HG03097 (cell line): ENCODE results near the gene NELL1.
"Not testable (repeated sequence)": the region's sequence is repeated elsewhere in the genome, so short reads cannot be mapped to it uniquely, and the experiment has no call there.

Experiments
- ATAC-seq: cut with Tn5 transposase; IDR thresholded peaks from one replicate; pipeline ENCODE4 v1.9.1; 2021; ENCODE audit not compliant: unreplicated experiment, low FRiP score

Gene NELL1

GRCh38 chr11:21069909-21070308 is 400.5 kb downstream of the NELL1 start:
- ATAC-seq = no peak

- no peak for ATAC-seq
Measured at GRCh38 chr11:21072558-21072957, 403.2 kb downstream of the NELL1 start.

GRCh38 chr11:21082853-21083252 is 413.5 kb downstream of the NELL1 start:
- ATAC-seq = no peak

- ATAC-seq = no peak
Measured at GRCh38 chr11:21088930-21089329, 419.5 kb downstream of the NELL1 start.

GRCh38 chr11:21104641-21105040 is 435.3 kb downstream of the NELL1 start:
- no peak for ATAC-seq

GRCh38 chr11:21105196-21105917 is 436.0 kb downstream of the NELL1 start:
- no peak for ATAC-seq

GRCh38 chr11:21109341-21109740 is 440.0 kb downstream of the NELL1 start:
- ATAC-seq = no peak

- ATAC-seq = no peak
Measured at GRCh38 chr11:21110415-21110814, 441.0 kb downstream of the NELL1 start.

GRCh38 chr11:21113876-21114275 is 444.5 kb downstream of the NELL1 start:
- ATAC-seq = no peak

GRCh38 chr11:21116009-21116408 is 446.6 kb downstream of the NELL1 start:
- ATAC-seq = no peak

- no peak for ATAC-seq
Measured at GRCh38 chr11:21119411-21119810, 450.0 kb downstream of the NELL1 start.

- no peak for ATAC-seq
Measured at GRCh38 chr11:21121991-21122390, 452.6 kb downstream of the NELL1 start.

GRCh38 chr11:21122523-21122922 is 453.1 kb downstream of the NELL1 start:
- ATAC-seq = no peak

- ATAC-seq = no peak
Measured at GRCh38 chr11:21132146-21132720, 462.8 kb downstream of the NELL1 start.

GRCh38 chr11:21133244-21133643 is 463.9 kb downstream of the NELL1 start:
- no peak for ATAC-seq

GRCh38 chr11:21133722-21134121 is 464.3 kb downstream of the NELL1 start:
- no peak for ATAC-seq

GRCh38 chr11:21137803-21138202 is 468.4 kb downstream of the NELL1 start:
- ATAC-seq = no peak

- not testable (repeated sequence) for ATAC-seq
Measured at GRCh38 chr11:21141557-21141956, 472.2 kb downstream of the NELL1 start.

- ATAC-seq = no peak
Measured at GRCh38 chr11:21142007-21142406, 472.6 kb downstream of the NELL1 start.

- ATAC-seq = no peak
Measured at GRCh38 chr11:21144531-21144930, 475.1 kb downstream of the NELL1 start.

GRCh38 chr11:21148376-21148775 is 479.0 kb downstream of the NELL1 start:
- no peak for ATAC-seq

- ATAC-seq = no peak
Measured at GRCh38 chr11:21160140-21160539, 490.8 kb downstream of the NELL1 start.
